D341Med (cell line): Measurements from ENCODE around the gene DUSP5.

Experiments used
- DNase-seq: peaks from one replicate; pipeline ENCODE4 v3.0.0; 2012; ENCODE audit warnings: low spot score

Gene DUSP5

GRCh38 chr10:110481919-110482318, 15.8 kb upstream of the DUSP5 start:
- DNase-seq: no peak

- DNase-seq: no peak
These were observed 14.1 kb upstream of the DUSP5 start for GRCh38 chr10:110483633-110484032.

GRCh38 chr10:110485541-110485940, 12.2 kb upstream of the DUSP5 start:
- DNase-seq: no peak

GRCh38 chr10:110486680-110487410, 10.9 kb upstream of the DUSP5 start:
- DNase-seq: no peak

- no peak for DNase-seq
These were observed 10.0 kb upstream of the DUSP5 start for GRCh38 chr10:110487411-110488331.

- DNase-seq: no peak
These were observed 9.4 kb upstream of the DUSP5 start for GRCh38 chr10:110488332-110488681.

GRCh38 chr10:110488940-110489339, 8.8 kb upstream of the DUSP5 start:
- DNase-seq: no peak

- no peak for DNase-seq
These were observed 7.1 kb upstream of the DUSP5 start for GRCh38 chr10:110490640-110491039.

- DNase-seq: no peak
These were observed 6.4 kb upstream of the DUSP5 start for GRCh38 chr10:110491346-110491745.

GRCh38 chr10:110492069-110492822, 5.5 kb upstream of the DUSP5 start:
- DNase-seq: no peak

- DNase-seq: no peak
These were observed 3.8 kb upstream of the DUSP5 start for GRCh38 chr10:110493832-110494426.

GRCh38 chr10:110494532-110494931, 3.2 kb upstream of the DUSP5 start:
- DNase-seq: no peak

- DNase-seq: peak; percentile 55
These were observed 1.8 kb upstream of the DUSP5 start for GRCh38 chr10:110495731-110496552.

- DNase-seq: peak; percentile 76
These were observed 912 bp upstream of the DUSP5 start for GRCh38 chr10:110496553-110497437.

GRCh38 chr10:110498087-110498981, 627 bp downstream of the DUSP5 start:
- peak; percentile 54 for DNase-seq

GRCh38 chr10:110498982-110499795, 1.5 kb downstream of the DUSP5 start:
- DNase-seq: peak; percentile 26

GRCh38 chr10:110499796-110500514, 2.2 kb downstream of the DUSP5 start:
- no peak for DNase-seq

GRCh38 chr10:110500515-110500905, 2.8 kb downstream of the DUSP5 start:
- DNase-seq: no peak
